Heart right ventricle (tissue), 16 donors: ENCODE results near the gene FGL2. TPM values are rescaled to one million over a fixed set of nuclear protein-coding genes. Genes with fewer than 3 reads are reported as not detected.

Experiments
- ATAC-seq, 8 donors: fragments of 200-7000 bp; cut with Tn5 transposase; one replicate each; pipeline ENCODE4 v1.9.1; 2020; ENCODE audit warnings: mild to moderate bottlenecking in 8 of 8, moderate library complexity in 8 of 8, moderate number of reproducible peaks in 1 of 8
- DNase-seq, 2 donors: peaks; one replicate each; pipeline ENCODE4 v3.0.0-alpha.2; 2020
- H3K27ac ChIP-seq, 10 donors: fragments of 200-600 bp; sonication (generic) in 2 of 10; one replicate each; pipeline versions ENCODE4 v1.5.0 to v1.8.0; 2020 to 2022; ENCODE audit warnings: mild to moderate bottlenecking in 3 of 10
- H3K27me3 ChIP-seq, 7 donors: fragments of 200-600 bp; one replicate each; pipeline ENCODE4 v1.8.0; 2021 to 2022; ENCODE audit warnings: mild to moderate bottlenecking in 2 of 7
- H3K36me3 ChIP-seq, 9 donors: fragments of 200-600 bp; sonication (generic) in 1 of 9; one replicate each; pipeline versions ENCODE4 v1.5.0 to v1.8.0; 2020 to 2022; ENCODE audit warnings: mild to moderate bottlenecking in 2 of 9
- H3K4me1 ChIP-seq, 9 donors: fragments of 200-600 bp; sonication (generic) in 1 of 9; one replicate each; pipeline versions ENCODE4 v1.5.0 to v1.8.0; 2020 to 2022; ENCODE audit warnings: mild to moderate bottlenecking in 4 of 9
- H3K4me3 ChIP-seq, 10 donors: fragments of 200-600 bp; sonication (generic) in 2 of 10; one replicate each; pipeline versions ENCODE4 v1.5.0 to v1.8.0; 2020 to 2022; ENCODE audit warnings: mild to moderate bottlenecking in 7 of 10, moderate library complexity in 2 of 10
- H3K9me3 ChIP-seq, 11 donors: fragments of 200-600 bp in 10 of 11; sonication (generic) in 2 of 11; one replicate each; pipeline versions ENCODE4 v1.5.0 to v1.8.0; 2013 to 2022; ENCODE audit warnings: mild to moderate bottlenecking in 2 of 11, control low read depth in 1 of 11, moderate library complexity in 1 of 11
- CTCF ChIP-seq, 9 donors: fragments of 200-600 bp; sonication (generic) in 2 of 9; IDR thresholded peaks; one replicate each; pipeline versions ENCODE4 v1.5.0 to v1.8.0; 2021 to 2022; ENCODE audit warnings: antibody characterized with exemption in 9 of 9, mild to moderate bottlenecking in 5 of 9, moderate library complexity in 1 of 9
- WGBS, 2 donors: extraction: QIAGEN DNeasy Blood & Tissue Kit; methylation state at CpG; one replicate each; pipeline ENCODE4 v1.1.7; 2013; ENCODE audit warnings: inconsistent platforms in 1 of 2; 5-methylcytosine and 5-hydroxymethylcytosine counted together
- intact Hi-C, 10 donors: fragments of 100-400 bp; cut with DNase I; formaldehyde crosslinking; loops; one replicate each; pipeline versions ENCODE4 v1.11.1 to v1.14.2; 2022
- polyA plus RNA-seq, 2 donors: library from polyadenylated mRNA; stranded (reverse); fragments of 200-250 nt; gene quantifications; one replicate each; pipeline ENCODE4 v1.2.3, GENCODE V29; 2013
- total RNA-seq, 10 donors: library from RNA; stranded (reverse); fragmentation: NEBNext Ultra II Directional in 3 of 10; extraction: Animal tissue kit (Norgen Biotek cat#: 25700) in 3 of 10; gene quantifications; one replicate each; pipeline versions ENCODE4 v1.2.1 to v1.2.4, GENCODE V29; 2021 to 2023
- donor health status: Arrhythmogenic right ventricular cardiomyopathy.
- donor health status: ischemic (EF 13 %, LVEDD 7.1; RV severe dilation, severe dysfunction).
- donor health status: healthy with polysubstance abuse.
- donor health status: DM: no; HTN: yes; CAD: no.
- donor health status: DM: no; HTN: no; CAD: no.
- donor health status: ischemic (EF 25% LVEDD 6.9; RV normal size, moderate dysfunction).
- donor health status: ischemic (EF 25% LVEDD 5.7; RV mildly dilated, moderate dysfunction).
- donor health status: healthy.
- donor health status: DM: yes; HTN: yes; CAD: no.
- donor health status: Ischemic cardiomyopathy.
- donor health status: ischemic (EF 35%, LVEDD 5.7; RV mildly dilated, moderate dysfunction).
- donor health status: nonischemic (EF 11% LVEDD 7.7; RV severe dilation, severe dysfunction).
- donor health status: DM: yes; HTN: yes; CAD: no.
- donor health status: PGD.
- donor health status: ischemic (EF 29% LVEDD 5.4; RV normal size, mild dysfunction).
- donor health status: nonischemic (EF 23%, LVEDD 6.1; RV moderate dilation, normal function).

Gene FGL2
- total and polyA plus RNA-seq, 12 donors, result 3.4 to 41.3 (median 8.2) TPM

GRCh38 chr7:77184990-77185389, 14.6 kb downstream of the FGL2 start:
- DNase-seq (no peak), ATAC-seq (peak in 1 of 8 donors; percentile 29)
- intact Hi-C loops, result no loop called here
- Histone ChIP-seq H3K27ac (no peak overlapping the region), H3K4me1 (peaks cover 0 to 56% (median 0%) of the 10 kb centered on the region in 9 donors), H3K36me3 (no peaks in the 10 kb centered on the region), H3K9me3 (peaks cover 0 to 3% (median 0%) of the 10 kb centered on the region in 11 donors), H3K27me3 (no peaks in the 10 kb centered on the region), H3K4me3 (no peak overlapping the region)
- no peak for TF ChIP-seq CTCF (IDR thresholded peaks at IDR 0.05)
- 68 to 69% methylated on average over 3 of the region's 3 CpGs for WGBS, 2 donors

DNA sequence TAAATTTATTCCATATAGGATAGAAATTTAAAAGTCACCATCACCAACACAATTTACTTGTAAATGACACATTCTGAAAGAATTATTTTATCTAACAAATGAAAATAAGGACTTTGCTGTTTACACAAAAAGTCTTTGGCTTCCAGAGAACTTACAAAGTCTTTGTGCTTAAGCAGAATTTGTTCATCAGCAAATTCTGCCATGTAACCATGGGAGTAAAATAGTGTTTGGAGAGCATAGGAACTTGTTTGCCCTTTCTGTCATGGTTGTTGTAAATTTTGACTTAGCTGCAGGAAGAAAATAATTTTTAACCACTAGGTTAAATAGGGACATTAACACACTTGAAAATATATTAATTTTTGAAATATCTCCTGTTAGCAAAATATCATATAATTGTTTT, 15.2 kb downstream of the FGL2 start:
- peaks cover 0 to 50% (median 0%) of the 10 kb centered on the region in 9 donors for H3K4me1 ChIP-seq

GRCh38 chr7:77182261-77182660, 17.4 kb downstream of the FGL2 start:
- peaks cover 0 to 32% (median 0%) of the 10 kb centered on the region in 9 donors for H3K4me1 ChIP-seq
- TF ChIP-seq CTCF (IDR thresholded peaks at IDR 0.05), result no peak
- H3K4me3 ChIP-seq, result no peak overlapping the region
- intact Hi-C loops, result no loop called here
- DNase-seq, result no peak
- H3K27me3 ChIP-seq, result no peaks in the 10 kb centered on the region
- H3K27ac ChIP-seq, result no peak overlapping the region
- ATAC-seq, result no peak
- H3K36me3 ChIP-seq, result no peaks in the 10 kb centered on the region
- peaks cover 0 to 3% (median 0%) of the 10 kb centered on the region in 11 donors for H3K9me3 ChIP-seq
- WGBS, 2 donors, result 100% methylated on average over 1 of the region's 1 CpG

More for the DNA sequence above, 15.2 kb downstream of the FGL2 start:
- Histone ChIP-seq H3K27me3 (no peaks in the 10 kb centered on the region), H3K36me3 (no peaks in the 10 kb centered on the region), H3K4me3 (no peak overlapping the region), H3K27ac (no peak overlapping the region), H3K9me3 (peaks cover 0 to 3% (median 0%) of the 10 kb centered on the region in 11 donors)
- intact Hi-C loops, result no loop called here
- no peak for DNase-seq
- no peak for TF ChIP-seq CTCF (IDR thresholded peaks at IDR 0.05)
- ATAC-seq, result no peak

- ATAC-seq (no peak), DNase-seq (no peak)
- no peak overlapping the region for H3K27ac ChIP-seq
- no peaks in the 10 kb centered on the region for H3K27me3 ChIP-seq
- peaks cover 0 to 3% (median 0%) of the 10 kb centered on the region in 11 donors for H3K9me3 ChIP-seq
- 93 to 95% methylated on average over 3 of the region's 3 CpGs for WGBS, 2 donors
- no peak overlapping the region for H3K4me3 ChIP-seq
- no peak for TF ChIP-seq CTCF (IDR thresholded peaks at IDR 0.05)
- H3K4me1 ChIP-seq, result peaks cover 0 to 28% (median 0%) of the 10 kb centered on the region in 9 donors
- intact Hi-C loops, result no loop called here
- no peaks in the 10 kb centered on the region for H3K36me3 ChIP-seq
These were observed 17.9 kb downstream of the FGL2 start for GRCh38 chr7:77181734-77182133.
